ENCODE data around the gene TEX19.
A peak's percentile ranks its signal among the peaks of the same experiment; 100 is the strongest.

The TEX19 gene

GRCh38 chr17:82318772-82319606 is 40.1 kb upstream of the TEX19 start:
- no peak for DNase-seq (ENCODE audit: low read depth)
- H3K4me3 ChIP-seq (ENCODE audit: low read depth, low read length), result no peak overlapping the region
- TF ChIP-seq CTCF (conservative IDR thresholded peaks at IDR 0.05; ENCODE audit: low read depth, low read length), result no peak

- no peak for DNase-seq (ENCODE audit: low read depth)
- H3K4me3 ChIP-seq (ENCODE audit: low read depth, low read length), result no peak overlapping the region
- TF ChIP-seq CTCF (conservative IDR thresholded peaks at IDR 0.05; ENCODE audit: low read depth, low read length), result no peak
Measured at GRCh38 chr17:82319619-82320062, 39.4 kb upstream of the TEX19 start.

GRCh38 chr17:82320140-82320840 is 38.8 kb upstream of the TEX19 start:
- TF ChIP-seq CTCF (conservative IDR thresholded peaks at IDR 0.05; ENCODE audit: low read depth, low read length), result no peak
- no peak overlapping the region for H3K4me3 ChIP-seq (ENCODE audit: low read depth, low read length)
- DNase-seq (ENCODE audit: low read depth), result no peak

GRCh38 chr17:82320956-82321927 is 37.8 kb upstream of the TEX19 start:
- H3K4me3 ChIP-seq (ENCODE audit: low read depth, low read length), result peak overlapping the region; percentile 11
- DNase-seq (ENCODE audit: low read depth), result no peak
- TF ChIP-seq CTCF (conservative IDR thresholded peaks at IDR 0.05; ENCODE audit: low read depth, low read length), result peak; percentile 57

- TF ChIP-seq CTCF (conservative IDR thresholded peaks at IDR 0.05; ENCODE audit: low read depth, low read length), result no peak
- no peak overlapping the region for H3K4me3 ChIP-seq (ENCODE audit: low read depth, low read length)
- no peak for DNase-seq (ENCODE audit: low read depth)
Measured at GRCh38 chr17:82321947-82322466, 37.0 kb upstream of the TEX19 start.
